MM.1S (cell line): Measurements from ENCODE around the gene ELP4.

Experiments
- EZH2 ChIP-seq: fragments of 300-600 bp; sonication (generic); optimal IDR thresholded peaks from 2 replicates; pipeline ENCODE3; 2017; ENCODE audit warnings: low read depth, mild to moderate bottlenecking, antibody characterized with exemption, low read length, mixed read lengths
- TF ChIP-seq, protein P1 (sequence below): fragments of 300-600 bp; sonication (generic); IDR thresholded peaks from 2 replicates; pipeline ENCODE4 v1.5.1; 2016; ENCODE audit warnings: antibody characterized with exemption, low read length, mixed read lengths

DNA sequence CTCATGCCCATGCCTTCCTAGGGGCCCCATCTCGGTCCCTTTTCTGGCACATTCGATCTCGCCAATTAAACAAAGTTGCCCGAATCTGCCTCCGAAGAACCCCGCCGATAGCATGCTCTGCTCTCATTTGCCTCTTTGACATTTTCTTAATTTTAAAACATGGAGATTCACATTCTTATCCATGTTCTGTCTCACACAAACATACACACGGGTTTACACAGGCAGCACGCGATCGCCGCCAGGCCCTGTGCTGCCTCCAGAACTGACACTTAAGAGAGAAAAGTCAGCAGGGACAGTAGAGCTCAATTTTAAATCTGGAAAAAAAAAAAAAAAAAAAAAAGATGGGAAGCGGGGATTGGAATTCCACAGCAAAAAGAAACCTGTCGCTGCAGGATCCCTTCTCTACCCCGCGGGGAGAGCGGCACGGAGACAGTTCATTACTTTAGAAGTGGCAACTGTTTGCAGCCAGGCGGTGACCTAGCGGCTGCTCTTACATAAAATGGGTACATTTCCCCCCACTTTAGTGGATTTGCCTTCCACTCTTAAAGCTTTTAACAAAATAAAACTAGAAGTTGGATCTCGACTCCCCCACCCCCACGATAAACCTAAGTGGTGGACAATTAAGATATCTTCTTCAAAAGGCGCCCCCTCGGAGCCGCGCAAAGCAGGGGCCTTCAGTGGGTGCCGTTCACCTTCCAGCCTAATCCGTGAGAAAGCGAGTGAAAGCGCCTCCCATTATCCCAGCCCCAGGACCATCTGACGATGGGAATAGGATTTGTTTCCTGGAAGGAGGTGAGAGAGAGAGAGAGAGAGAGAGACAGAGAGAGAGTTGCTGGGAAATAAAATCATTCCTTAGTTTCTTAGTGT lies 287.9 kb downstream of the ELP4 start:
- TF ChIP-seq, protein P1, sequence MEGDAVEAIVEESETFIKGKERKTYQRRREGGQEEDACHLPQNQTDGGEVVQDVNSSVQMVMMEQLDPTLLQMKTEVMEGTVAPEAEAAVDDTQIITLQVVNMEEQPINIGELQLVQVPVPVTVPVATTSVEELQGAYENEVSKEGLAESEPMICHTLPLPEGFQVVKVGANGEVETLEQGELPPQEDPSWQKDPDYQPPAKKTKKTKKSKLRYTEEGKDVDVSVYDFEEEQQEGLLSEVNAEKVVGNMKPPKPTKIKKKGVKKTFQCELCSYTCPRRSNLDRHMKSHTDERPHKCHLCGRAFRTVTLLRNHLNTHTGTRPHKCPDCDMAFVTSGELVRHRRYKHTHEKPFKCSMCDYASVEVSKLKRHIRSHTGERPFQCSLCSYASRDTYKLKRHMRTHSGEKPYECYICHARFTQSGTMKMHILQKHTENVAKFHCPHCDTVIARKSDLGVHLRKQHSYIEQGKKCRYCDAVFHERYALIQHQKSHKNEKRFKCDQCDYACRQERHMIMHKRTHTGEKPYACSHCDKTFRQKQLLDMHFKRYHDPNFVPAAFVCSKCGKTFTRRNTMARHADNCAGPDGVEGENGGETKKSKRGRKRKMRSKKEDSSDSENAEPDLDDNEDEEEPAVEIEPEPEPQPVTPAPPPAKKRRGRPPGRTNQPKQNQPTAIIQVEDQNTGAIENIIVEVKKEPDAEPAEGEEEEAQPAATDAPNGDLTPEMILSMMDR, result no peak
- TF ChIP-seq EZH2, result no peak
